NCI-H187 treated with DMSO at 0.1 percent for 48 hours (cell line): ENCODE data around the gene LYPD4.

ENCODE experiments used
- DNase-seq: peaks from one replicate; lab custom pipeline; 2025; lab: John Stamatoyannopoulos, UW

The LYPD4 gene

DNA sequence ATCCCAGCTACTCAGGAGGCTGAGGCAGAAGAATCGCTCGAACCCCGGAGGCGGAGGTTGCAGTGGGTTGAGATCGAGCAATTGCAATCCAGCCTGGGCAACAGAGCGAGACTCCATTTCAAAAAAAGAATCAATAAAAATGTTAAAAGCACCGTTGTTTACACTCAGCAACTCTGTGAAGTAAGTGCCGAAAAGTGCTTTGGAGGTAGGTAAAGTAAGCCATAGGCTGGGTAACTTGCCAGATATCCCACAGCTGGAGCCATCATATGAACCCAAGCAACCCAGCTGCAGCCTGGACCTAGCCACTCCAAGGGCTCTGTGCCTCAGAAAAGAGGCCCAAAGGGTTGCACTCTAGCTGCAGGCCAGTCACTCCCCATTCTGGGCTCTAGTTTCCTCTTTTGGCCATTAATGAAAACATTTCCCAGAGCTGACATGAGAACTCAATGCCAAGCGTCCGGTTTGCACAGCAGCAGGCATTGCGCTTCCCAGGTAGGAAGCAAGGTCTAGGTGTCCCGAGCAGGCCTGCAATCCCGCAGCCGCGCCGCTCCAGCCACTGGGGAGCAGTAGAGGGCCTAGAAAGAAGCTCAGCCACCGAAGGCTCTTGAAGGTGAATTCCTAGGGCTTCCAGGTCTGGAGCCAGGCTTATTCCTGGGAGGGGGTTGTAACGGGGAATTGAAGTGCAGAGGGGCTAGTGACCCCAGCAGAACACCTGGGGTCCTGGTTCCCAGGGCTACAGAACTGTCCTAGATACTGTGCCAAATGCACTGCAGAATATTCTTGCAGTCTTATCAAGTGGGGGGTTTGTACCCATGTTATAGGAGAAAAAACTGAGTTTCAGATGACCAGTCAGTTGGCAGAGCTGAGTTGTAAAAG is 28.5 kb upstream of the LYPD4 start:
- DNase-seq: peak; percentile 37

DNA sequence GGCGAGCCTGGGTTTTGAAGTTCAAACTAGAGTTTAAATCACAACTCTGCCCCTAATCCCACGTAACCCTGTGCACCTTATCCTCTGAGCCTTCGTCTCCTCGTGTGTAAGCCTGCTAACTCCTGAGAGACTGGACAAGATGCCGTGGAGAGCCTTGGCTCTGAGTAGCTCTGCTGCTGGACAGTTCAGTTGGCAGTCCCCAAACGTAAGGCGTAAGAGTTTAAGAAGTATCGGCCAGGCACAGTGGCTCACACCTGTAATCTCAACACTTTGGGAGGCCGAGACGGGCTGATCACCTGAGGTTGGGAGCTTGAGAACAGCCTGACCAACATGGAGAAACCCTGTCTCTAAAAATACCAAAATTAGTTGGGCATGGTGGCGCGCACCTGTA is 27.9 kb upstream of the LYPD4 start:
- DNase-seq: no peak

DNA sequence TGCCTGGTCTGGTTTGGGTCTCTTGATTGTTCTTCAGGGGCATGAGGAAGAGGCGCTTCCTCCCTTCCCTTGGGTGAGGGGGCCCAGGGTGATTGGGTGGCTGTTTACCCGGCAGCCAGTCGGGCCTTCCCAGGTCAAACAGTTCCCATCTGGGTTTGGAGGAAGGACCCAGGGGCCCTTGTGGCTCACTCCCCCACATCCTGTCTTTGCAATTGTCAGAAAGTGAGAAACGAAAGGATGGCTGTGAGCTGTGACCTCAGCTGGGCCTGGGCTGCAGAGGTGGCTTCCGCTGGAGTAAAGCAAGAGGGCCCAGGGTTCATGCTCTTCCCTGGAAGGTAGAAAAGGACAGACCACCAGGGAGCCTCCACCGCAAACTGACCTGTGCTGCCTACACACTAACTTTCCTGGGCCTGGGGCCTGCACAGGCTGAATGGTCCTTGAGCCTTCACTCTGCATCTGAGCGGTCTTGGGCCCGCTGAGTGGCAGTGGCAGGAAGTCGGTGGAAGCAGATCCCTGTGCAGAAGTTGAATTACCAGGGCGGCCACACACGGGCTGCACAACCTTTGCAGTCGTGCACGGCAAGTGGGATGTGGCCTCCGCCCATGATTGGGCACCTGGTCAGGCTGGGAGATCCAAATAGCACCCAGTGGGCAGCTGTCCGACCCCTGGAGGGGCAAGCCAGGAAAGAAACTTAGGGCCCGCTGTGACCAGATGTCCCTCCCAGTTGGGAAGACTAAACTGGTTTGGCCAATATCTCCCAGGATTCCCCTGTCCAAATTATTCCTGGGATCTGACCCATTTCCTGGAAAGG is 27.3 kb upstream of the LYPD4 start:
- DNase-seq: no peak

DNA sequence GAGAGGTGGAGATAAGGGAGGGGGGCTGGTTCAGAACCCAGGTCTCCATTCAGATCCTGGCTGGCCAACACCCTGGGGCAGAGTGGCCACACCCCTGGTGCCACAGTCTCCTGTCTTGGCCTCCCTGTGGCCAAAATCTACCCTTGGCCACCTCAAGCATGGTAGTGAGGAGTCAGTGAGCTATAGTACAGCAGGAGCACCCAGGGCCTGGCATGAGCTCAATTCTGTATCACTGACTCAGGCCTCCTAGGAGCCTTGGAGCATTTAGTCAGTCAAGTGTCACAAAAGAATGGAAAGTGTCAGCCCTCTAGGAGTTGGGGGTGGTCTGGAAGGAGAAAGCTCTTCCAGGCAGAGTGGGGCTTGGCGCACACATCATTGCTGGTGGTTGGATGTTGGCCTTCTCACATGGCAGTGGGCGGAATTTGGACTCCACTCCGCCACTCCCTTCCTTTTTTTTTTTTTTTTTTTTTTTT is 26.0 kb upstream of the LYPD4 start:
- no peak for DNase-seq

DNA sequence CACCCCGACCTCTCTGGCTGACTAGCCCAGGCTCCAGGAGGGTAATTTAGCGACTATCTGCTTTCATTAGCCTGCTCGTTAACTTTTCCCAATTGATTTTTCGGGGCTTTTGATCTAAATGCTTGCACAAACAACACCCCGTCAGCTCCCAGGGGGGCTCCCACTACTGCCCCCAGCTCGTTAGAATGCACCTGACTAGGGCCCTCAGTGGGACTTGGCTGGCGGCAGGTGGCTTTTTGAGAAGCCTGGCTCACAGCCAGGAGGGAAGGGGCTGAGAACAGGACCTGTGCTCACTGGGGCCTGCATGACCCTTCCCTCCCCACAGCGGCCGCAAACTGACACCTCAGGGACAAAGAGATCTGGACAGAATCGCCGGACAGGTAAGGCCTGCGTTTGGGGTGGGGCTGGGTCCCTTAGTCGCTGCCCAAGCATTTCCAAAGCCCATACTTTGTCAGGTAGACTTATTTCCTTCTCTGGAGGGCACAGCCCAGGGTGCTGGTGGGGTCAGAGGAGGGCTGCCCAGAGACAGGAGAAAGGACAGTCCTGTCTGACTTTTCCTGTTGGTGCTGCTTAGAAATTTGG is 25.0 kb upstream of the LYPD4 start:
- no peak for DNase-seq

DNA sequence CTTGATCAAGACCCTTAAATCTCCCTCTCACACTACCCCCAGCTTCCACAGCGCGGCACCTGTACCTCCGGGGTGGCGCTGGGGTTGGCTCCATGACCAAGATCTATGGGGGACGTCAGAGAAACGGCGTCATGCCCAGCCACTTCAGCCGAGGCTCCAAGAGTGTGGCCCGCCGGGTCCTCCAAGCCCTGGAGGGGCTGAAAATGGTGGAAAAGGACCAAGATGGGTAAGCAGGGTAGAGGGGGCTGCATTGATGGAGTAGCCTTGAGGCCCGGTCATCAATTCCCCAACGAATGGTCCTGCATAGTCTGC is 24.5 kb upstream of the LYPD4 start:
- DNase-seq: no peak

DNA sequence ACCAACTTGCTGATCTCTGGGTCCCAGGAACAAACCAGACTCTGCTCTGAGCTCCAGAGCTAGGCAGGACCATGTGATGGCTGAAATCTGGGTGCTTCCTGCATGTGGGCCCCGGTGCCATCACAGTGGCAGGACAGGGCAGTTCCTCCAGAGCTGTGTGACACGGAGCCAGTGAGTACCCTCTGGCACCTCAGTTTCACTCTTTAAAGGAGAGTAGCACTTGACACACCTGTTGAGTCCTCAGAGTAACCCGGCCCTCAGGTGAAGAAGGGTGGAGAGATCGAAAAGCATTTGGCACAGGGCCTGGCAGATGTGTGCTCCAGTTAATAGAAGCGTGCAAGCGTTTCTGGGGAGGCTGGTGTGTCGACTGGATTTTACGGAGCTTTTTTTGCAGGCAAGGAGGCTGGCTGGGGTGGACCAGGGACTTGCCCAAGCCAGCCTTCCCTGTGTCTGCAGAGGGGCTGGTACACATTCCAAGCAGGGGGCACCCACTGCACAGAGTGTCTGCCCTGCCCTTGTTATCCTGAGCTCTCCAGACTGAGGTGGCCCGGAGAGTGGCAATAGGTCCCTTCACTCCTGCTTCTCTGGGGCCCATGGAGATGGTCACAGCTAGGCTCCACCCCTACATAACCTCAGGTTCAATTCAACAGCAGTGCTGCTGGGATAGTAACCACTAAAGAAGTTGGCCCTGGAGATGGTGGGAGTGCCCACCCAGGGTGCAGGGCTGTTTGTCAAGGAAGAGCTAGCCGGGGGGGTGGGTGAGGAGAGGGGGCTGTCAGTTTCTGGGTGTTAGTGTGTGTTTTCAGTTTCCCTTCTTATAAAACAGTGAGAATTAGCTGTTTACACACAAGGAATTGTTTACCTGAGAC is 23.9 kb upstream of the LYPD4 start:
- DNase-seq: peak; percentile 64

DNA sequence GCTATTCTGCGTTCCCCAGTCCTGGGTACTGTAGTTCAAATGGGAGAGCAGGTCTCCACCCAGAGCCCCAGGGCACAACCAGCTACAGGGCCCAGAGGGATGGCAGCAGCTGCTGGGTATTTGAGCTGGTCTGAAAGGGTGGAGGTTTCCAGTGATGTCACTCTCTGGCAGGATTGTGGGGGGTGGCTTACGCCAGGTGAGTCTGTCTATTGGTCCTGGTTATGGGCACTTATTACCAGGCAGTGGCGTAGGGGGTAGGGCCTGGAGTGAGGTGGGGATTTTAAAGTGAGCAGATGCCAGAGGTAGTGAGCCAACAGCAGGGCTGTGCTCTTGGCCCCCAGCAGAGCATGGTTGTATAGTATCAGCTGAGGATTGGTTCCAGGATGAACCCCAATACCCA is 21.8 kb upstream of the LYPD4 start:
- DNase-seq: no peak

DNA sequence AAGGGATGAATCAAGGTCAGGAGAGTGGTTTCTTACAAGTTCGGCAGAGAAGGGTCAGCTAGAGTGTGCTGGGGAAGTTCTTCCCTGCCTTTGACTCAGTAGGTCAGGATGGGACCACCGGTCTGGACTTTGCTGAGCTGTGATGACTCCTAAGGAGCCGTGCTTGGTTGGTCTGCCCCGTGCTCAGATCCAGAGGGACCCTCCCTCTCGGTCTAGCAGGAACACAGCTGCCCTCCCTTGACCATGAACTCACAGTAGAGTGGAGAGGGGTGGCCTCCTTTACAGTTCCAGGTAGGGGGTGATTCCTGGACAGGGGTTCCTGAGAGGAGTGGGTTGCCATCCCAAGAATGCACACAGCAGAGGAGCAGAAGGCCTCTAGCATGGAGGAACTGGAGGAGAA is 19.9 kb upstream of the LYPD4 start:
- DNase-seq: no peak

DNA sequence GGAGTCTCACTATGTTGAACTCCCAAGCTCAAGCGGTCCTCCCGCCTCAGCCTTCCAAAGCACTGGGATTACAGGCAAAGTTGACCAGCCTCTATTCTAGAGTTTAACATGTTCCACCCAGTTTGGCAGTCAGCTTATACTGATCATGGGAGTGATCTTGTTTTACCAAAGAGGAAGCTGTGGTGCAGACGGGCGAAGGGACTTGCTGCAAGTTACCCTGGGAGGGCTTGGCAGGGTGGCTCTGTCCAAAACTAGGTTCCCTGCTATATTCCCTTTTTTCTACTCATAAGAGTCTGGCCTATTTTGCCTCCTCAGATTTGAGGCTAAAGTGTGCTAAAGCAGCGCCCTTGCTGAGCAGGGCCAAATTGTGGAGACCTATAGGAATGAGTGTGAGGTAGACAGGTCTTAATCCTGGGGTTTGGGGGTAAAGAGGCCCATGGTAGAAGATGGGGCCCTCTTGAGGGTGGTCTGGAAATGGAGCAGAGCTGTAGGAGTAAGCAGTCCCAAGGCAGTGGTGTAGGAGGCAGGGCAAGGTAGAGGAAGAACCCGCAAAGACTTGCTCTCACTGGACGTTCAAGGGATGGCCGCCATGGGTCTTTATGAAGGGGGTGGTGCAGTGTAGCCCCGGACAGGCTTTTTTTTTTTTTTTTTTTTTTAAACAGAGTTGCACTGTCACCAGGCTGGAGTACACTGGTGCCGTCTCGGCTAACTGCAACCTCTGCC is 18.9 kb upstream of the LYPD4 start:
- no peak for DNase-seq

DNA sequence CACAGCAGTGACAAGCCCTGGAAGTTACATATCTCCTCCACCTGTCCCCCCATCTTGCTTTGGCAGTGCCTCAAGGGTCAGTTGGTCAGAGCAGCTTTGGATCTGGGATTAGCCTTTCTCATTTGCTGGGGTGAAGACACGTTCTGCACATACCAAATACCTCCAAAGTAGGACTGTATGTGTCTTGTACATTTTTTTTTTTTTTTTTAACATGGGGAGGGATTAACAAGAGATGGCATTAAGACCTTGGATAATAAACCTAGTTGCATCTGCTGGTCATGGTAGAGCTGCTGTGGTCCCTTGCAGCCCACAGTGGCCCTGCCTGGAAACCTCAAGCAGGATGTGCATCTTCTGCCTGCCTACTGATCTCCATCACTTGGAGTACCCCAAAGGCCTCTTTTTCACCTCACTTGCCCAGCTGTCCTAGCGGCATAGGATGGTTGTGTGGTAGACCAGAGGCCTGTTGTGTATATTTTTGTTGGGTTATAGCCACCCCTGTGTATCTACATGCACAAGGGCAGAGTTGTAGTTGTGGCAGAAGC is 18.0 kb upstream of the LYPD4 start:
- no peak for DNase-seq

DNA sequence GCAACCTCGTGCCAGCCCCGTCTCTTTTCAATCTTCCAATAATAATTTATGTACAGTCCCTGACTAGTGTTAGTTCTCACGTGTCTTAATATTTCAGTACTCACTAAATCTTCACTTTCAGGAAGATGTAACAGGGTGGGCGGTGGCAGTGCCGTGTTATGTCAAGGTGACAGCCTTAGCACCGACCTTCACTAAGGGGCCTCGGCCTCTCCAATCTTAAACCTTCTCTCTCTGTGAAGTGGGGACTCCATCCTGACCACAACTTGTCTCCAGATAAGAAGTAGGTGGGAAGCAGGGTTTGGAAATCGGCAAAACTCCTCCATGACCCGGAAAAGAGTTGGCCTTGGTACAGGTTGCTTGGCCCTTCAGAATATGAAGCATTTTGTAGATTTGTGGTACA is 17.4 kb upstream of the LYPD4 start:
- DNase-seq: no peak

DNA sequence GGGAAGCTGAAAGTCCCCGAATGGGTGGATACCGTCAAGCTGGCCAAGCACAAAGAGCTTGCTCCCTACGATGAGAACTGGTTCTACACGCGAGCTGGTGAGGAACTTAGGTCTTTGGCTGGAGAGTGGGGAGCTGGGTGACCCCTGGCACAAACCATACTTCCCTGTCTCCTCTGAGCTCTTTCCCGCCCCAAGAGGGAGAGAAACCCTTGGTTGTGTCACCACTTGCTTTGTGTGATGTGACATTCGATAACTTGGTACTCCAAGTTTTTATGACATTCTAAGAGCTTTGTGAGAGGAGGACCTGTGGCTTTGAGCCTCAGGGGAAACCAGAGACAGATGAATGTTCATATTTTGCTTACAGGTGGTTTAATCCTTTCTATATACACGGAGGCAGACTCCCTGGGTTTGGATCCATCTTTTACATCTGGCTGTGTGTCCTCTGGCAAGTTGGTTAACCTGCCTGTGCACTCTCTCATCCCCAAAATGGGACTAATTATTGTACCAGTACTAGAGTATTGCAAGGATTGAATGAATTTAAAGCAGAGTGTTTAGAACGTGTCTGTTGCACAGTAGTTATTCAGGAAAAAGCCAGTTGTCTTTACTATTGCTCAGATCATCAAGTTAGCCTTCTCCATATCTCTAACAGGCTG is 16.8 kb upstream of the LYPD4 start:
- peak; percentile 8 for DNase-seq

DNA sequence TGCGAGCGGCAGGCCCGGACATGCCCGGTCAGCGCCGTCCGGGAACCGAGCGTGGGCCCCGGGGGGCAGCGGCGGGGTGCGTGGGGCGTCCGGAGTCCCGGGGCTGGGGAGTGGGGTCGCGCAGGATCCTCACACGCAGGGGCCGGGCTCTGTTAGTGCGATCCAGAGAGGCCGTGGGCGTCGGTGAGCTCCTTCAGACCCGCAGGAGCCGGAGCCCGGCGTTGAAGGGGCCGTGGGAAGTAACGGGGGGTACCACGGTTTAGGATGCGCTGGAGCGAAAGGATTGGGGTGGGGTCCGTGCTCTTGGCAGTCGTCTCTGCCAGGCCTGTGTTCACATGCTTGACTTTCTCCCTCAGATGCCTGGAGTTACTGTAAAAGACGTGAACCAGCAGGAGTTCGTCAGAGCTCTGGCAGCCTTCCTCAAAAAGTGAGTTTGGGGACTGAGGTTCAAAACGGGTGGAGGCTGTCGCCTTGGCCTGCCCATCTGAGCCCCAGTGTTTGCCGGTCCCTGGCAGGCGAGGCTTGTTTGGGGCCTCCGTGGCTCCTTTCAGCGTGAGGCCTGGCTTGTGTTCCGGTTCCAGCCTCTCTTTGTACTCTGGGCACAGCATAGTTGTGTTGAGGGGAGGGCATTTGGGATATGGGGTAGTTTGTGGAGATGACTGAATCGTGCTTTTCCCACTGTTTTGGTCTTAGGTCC is 16.1 kb upstream of the LYPD4 start:
- no peak for DNase-seq

DNA sequence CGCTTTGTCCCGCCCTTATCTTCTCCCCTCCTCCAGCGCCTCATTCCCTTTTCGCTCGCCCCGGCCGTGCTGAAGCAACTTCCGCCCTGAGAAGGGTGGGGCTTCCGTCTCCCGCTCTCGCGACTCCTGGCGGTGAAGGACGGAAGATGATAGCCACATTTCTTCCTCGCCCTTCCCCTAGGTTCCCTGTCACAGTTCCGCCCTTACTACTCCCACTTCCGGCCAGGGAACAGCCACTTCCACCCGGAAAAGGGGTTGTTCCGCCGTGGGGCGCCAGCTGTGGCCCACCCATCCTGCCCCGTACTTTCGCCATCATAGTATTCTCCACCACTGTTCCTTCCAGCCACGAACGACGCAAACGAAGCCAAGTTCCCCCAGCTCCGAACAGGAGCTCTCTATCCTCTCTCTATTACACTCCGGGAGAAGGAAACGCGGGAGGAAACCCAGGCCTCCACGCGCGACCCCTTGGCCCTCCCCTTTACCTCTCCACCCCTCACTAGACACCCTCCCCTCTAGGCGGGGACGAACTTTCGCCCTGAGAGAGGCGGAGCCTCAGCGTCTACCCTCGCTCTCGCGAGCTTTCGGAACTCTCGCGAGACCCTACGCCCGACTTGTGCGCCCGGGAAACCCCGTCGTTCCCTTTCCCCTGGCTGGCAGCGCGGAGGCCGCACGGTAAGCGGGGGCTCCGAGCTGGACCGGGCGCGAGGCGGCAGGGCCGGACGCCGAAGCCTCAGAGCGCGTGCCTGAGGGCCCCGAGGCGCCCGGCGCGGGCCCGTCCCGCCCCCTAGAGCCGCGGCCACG is 15.3 kb upstream of the LYPD4 start, which contains the start of gene RPS19:
Gene RPS19, plus strand, starts transcription at position 638 of the 801 bp plus-strand sequence. CDS start 520 bp downstream, outside the sequence.
- peak; percentile 96 for DNase-seq

DNA sequence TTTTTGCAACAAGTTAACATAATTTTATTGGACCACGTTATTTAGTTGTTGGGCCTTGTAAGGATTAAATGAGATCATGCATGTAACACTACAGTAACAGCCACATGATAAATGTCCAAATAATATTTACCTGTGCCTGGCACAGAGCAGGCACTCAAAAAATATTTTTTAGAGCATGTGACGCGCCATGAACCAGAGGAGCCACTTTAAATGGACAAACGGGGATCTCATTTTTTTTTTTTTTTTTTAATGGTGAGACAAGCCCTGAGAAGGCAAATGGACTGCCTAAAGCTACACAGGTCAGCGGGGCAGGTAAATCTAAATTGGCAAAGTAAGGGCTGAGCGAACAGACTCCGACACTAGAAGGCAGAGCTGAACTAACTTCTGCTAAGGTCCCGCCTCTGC is 14.7 kb upstream of the LYPD4 start:
- DNase-seq: no peak

DNA sequence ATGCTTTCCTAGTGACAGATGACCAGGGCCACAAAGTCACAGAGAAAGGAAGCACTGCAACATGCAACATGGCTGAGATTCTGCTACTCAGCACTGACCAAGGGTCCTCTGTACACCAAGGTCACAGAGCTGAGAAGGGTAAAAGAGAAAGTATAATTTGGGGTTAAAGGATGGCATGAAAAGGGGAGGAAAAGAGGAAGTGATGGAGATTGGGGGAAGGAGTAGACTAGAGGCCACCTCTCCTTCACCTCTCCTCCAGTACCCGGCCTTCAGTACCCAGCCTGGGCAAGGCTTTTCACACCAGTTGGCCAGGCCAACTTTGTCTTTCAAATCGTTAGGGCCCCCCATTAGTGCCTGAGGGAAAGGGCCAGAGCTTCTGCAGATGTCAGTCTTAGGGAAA is 9.3 kb upstream of the LYPD4 start:
- no peak for DNase-seq

DNA sequence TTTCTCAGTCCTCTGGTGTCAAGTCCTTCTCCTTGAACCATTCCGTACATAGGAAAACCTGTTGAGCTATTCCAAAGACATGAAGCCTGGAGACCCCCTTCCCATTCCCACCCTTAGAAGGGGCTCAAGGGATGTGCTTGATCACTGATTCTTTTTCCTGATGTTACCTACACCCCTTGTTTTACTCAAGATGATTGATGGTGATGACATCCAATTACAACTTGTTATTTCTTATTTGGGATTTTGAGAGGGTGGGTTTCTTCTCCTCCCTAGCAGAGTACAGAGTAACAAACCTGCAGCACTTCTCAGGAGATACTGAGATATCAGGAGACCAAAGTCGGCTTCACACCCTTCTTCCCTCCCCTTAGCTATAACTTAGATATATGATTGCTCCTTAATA is 8.9 kb upstream of the LYPD4 start:
- DNase-seq: no peak

DNA sequence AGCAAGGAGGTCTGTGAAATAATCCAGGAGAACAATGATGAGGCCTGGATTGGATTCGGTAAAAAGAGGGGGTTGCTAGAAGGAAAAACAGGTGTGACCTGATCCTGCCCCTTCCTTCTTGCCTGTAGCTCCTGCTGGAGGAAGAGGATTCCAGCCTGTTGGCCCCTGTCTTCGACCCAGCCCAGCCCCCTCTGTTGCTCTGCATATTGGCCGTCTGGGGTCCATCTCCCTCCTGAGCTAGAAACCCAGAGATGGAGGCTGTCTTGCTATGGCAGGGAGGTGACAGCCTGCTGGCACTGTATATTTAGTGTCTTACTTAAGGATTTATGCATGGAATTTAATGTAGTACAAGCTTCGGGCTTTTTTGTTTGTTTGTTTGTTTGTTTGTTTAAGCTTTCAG is 7.0 kb upstream of the LYPD4 start:
- no peak for DNase-seq
